ENCODE data around the gene GAB2. TPM values are rescaled to one million over a fixed set of nuclear protein-coding genes. Genes with fewer than 3 reads are reported as not detected.
"Not testable (repeated sequence)": the region's sequence is repeated elsewhere in the genome, so short reads cannot be mapped to it uniquely, and the experiment has no call there.

GAB2 gene, protein sequence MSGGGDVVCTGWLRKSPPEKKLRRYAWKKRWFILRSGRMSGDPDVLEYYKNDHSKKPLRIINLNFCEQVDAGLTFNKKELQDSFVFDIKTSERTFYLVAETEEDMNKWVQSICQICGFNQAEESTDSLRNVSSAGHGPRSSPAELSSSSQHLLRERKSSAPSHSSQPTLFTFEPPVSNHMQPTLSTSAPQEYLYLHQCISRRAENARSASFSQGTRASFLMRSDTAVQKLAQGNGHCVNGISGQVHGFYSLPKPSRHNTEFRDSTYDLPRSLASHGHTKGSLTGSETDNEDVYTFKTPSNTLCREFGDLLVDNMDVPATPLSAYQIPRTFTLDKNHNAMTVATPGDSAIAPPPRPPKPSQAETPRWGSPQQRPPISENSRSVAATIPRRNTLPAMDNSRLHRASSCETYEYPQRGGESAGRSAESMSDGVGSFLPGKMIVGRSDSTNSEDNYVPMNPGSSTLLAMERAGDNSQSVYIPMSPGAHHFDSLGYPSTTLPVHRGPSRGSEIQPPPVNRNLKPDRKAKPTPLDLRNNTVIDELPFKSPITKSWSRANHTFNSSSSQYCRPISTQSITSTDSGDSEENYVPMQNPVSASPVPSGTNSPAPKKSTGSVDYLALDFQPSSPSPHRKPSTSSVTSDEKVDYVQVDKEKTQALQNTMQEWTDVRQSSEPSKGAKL
- total RNA-seq, result 10 to 100 TPM in 1 of 6 experiments, 1 to 10 TPM in 5; 3.8 to 10.2 (median 4.5) TPM
- long read RNA-seq, result 0 reads

DNA sequence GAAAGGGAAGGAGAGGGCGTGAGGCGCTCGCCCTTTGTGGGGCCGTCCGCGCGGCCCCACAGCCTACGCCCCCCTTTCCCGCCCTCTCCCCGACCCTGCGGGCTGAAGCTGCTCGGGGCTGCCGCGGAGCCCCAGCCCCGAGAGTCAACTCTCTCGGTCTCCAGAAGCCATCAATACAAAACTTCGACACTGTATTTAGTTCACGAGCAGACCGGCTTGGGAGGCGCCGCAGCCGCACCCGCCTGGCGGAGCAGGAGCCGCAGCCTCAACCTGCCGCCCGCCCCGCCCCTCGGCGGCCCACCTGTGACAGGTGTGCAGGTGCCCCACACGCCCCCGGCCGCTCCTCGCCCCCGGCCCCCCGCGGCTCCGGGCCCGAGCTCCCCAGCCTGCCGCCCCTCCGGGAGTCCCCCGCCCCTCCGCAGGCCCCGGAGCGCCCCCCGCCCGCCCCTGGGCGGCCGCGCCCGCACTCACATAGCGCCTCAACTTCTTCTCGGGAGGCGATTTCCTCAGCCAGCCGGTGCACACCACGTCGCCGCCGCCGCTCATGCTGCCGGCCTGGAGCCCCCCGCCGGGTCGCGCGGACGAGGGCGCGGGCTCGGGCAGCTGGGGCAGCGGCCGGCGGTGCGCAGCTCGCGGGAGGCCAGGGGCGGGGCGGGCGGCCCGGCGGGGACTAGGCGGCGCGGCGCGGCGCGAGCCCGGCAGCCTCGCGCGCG is at the start of gene GAB2:
TSS of gene GAB2 (minus strand) at position 646 of the 713 bp plus-strand sequence. CDS start at position 546, 100 bp downstream.
- intact Hi-C loops (cut with DNase I), result loop anchor here in 1 of 2 donors (10.0 kb wide), 1 partner anchor 147 kb away; no protein-coding TSS in a partner anchor
- Histone ChIP-seq H3K9me3 (no peaks in the 10 kb centered on the region), H3K27ac (peak within 1 kb of the TSS; percentile 87 to 97 (median 90)), H3K36me3 (no peaks in the 10 kb centered on the region), H3K4me1 (peaks cover 0 to 23% (median 9%) of the 10 kb centered on the region in 4 donors), H3K27me3 (no peaks in the 10 kb centered on the region), H3K4me3 (peak within 1 kb of the TSS; percentile 66 to 74 (median 71))
- under 1% methylated on average over 21 of the region's 93 CpGs for WGBS (ENCODE audit: insufficient coverage, low coverage, low lambda C conversion rate, missing lambda C conversion rate)
- ATAC-seq, result peak in 3 of 4 donors; percentile 1 to 5 (median 2)
- TF ChIP-seq, protein P1, sequence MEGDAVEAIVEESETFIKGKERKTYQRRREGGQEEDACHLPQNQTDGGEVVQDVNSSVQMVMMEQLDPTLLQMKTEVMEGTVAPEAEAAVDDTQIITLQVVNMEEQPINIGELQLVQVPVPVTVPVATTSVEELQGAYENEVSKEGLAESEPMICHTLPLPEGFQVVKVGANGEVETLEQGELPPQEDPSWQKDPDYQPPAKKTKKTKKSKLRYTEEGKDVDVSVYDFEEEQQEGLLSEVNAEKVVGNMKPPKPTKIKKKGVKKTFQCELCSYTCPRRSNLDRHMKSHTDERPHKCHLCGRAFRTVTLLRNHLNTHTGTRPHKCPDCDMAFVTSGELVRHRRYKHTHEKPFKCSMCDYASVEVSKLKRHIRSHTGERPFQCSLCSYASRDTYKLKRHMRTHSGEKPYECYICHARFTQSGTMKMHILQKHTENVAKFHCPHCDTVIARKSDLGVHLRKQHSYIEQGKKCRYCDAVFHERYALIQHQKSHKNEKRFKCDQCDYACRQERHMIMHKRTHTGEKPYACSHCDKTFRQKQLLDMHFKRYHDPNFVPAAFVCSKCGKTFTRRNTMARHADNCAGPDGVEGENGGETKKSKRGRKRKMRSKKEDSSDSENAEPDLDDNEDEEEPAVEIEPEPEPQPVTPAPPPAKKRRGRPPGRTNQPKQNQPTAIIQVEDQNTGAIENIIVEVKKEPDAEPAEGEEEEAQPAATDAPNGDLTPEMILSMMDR (IDR thresholded peaks at IDR 0.05), result no peak
- TF ChIP-seq POLR2A (IDR thresholded peaks at IDR 0.05), result no peak
- peak; percentile 53 to 61 (median 59) for DNase-seq

DNA sequence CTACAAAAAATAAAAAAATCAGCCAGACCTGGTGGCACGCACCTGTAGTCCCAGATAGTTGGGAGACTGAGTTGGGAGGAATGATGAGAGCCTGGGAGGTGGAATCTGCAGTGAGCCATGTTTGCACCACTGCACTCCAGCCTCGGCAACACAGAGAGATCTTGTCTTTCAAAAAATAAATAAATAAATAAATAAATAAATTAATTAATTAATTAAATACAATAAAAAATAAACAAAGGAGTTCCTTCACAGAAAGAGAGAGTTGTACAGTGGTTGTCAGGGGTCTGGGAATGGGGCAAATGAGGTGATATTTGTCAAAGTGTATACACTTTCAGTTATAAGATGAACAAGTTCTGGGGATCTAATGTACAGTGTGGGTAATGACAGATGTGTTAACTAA is 49.8 kb upstream of the GAB2 start:
- no peak overlapping the region for H3K27ac ChIP-seq
- WGBS (ENCODE audit: insufficient coverage, low coverage, low lambda C conversion rate, missing lambda C conversion rate), result 100% methylated on average over 2 of the region's 2 CpGs
- H3K4me3 ChIP-seq, result no peak overlapping the region
- intact Hi-C loops (cut with DNase I), result no loop called here
- no peaks in the 10 kb centered on the region for H3K27me3 ChIP-seq
- no peaks in the 10 kb centered on the region for H3K9me3 ChIP-seq
- no peaks in the 10 kb centered on the region for H3K4me1 ChIP-seq
- TF ChIP-seq, protein P1 (IDR thresholded peaks at IDR 0.05), result no peak
- no peak for TF ChIP-seq POLR2A (IDR thresholded peaks at IDR 0.05)
- no peaks in the 10 kb centered on the region for H3K36me3 ChIP-seq
- DNase-seq, result no peak
- no peak for ATAC-seq

DNA sequence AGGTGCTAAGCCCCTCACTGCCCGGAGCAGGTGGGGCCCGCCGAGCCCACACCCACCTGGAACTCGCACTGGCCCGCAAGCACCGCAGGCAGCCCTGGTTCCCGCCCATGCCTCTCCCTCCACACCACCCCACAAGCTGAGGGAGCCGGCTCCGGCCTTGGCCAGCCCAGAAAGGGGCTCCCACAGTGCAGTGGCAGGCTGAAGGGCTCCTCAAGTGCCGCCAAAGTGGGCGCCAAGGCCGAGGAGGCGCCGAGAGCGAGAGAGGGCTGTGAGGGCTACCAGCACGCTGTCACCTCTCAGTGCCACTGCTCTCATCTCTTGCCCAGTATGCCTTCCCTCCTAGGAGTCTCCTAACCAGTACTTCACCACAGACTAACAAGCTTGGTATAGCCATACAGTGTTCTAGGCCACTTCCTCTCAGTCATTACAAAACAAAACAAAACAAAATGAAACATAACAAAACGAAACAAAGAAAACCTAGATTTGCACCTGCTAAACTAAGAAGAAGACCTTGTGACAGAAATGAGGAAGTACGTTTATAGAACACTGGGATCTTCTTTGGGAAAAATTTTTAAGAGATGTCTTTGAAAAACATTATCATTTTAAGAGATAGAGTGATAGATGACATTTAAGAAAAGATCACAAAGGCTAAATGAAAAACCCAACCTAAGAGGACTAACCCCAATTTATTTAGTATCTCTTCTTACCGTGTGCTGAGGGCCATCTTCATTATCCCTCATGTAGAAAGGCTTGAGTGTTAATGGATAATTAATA is 47.7 kb upstream of the GAB2 start:
- peak in 2 of 3 donors; percentile 22 to 51 for DNase-seq
- Histone ChIP-seq H3K9me3 (no peaks in the 10 kb centered on the region), H3K4me3 (no peak overlapping the region), H3K27me3 (no peaks in the 10 kb centered on the region), H3K36me3 (no peaks in the 10 kb centered on the region), H3K4me1 (no peaks in the 10 kb centered on the region), H3K27ac (no peak overlapping the region)
- WGBS (ENCODE audit: insufficient coverage, low coverage, low lambda C conversion rate, missing lambda C conversion rate), result 68% methylated on average over 9 of the region's 19 CpGs
- intact Hi-C loops (cut with DNase I), result no loop called here
- TF ChIP-seq, protein P1 (IDR thresholded peaks at IDR 0.05), result no peak
- TF ChIP-seq POLR2A (IDR thresholded peaks at IDR 0.05), result no peak
- ATAC-seq, result peak; percentile 20 to 58 (median 44)

DNA sequence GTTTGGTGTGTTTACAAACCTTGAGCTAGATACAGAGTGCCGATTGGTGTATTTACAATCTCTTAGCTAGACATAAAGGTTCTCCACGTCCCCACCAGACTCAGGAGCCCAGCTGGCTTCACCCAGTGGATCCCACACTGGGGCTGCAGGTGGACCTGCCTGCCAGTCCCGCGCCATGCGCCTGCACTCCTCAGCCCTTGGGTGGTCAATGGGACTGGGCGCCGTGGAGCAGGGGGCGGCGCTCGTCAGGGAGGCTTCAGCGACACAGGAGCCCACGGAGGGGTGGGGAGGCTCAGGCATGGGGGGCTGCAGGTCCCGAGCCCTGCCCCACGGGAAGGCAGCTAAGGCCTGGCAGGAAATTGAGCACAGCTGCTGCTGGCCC is 47.2 kb upstream of the GAB2 start:
- H3K27me3 ChIP-seq; intact Hi-C loops (cut with DNase I); ATAC-seq; H3K4me1 ChIP-seq; H3K27ac ChIP-seq; H3K4me3 ChIP-seq; H3K36me3 ChIP-seq; H3K9me3 ChIP-seq; DNase-seq: not testable (repeated sequence)
- no CpG with 5 or more reads among the region's 14 CpGs for WGBS (ENCODE audit: insufficient coverage, low coverage, low lambda C conversion rate, missing lambda C conversion rate)
